Measurements from ENCODE around the gene THSD4.

Gene THSD4

GRCh38 chr15:71097890-71098289 lies 17.4 kb upstream of the THSD4 start:
- DNase-seq (ENCODE audit: low read depth, low spot score), result no peak

- no peak for DNase-seq (ENCODE audit: low read depth, low spot score)
Measured at GRCh38 chr15:71098920-71099319, 16.4 kb upstream of the THSD4 start.

GRCh38 chr15:71103102-71103676 lies 12.1 kb upstream of the THSD4 start:
- DNase-seq (ENCODE audit: low read depth, low spot score), result no peak

- DNase-seq (ENCODE audit: low read depth, low spot score), result no peak
Measured at GRCh38 chr15:71104636-71105035, 10.6 kb upstream of the THSD4 start.

GRCh38 chr15:71105444-71105843 lies 9.8 kb upstream of the THSD4 start:
- no peak for DNase-seq (ENCODE audit: low read depth, low spot score)

GRCh38 chr15:71106802-71107500 lies 8.3 kb upstream of the THSD4 start:
- no peak for DNase-seq (ENCODE audit: low read depth, low spot score)

GRCh38 chr15:71107501-71107815 lies 7.8 kb upstream of the THSD4 start:
- DNase-seq (ENCODE audit: low read depth, low spot score), result no peak

- no peak for DNase-seq (ENCODE audit: low read depth, low spot score)
Measured at GRCh38 chr15:71109130-71109529, 6.1 kb upstream of the THSD4 start.

- no peak for DNase-seq (ENCODE audit: low read depth, low spot score)
Measured at GRCh38 chr15:71109905-71110304, 5.4 kb upstream of the THSD4 start.

GRCh38 chr15:71110405-71111180 lies 4.7 kb upstream of the THSD4 start:
- DNase-seq (ENCODE audit: low read depth, low spot score), result no peak

- DNase-seq (ENCODE audit: low read depth, low spot score), result no peak
Measured at GRCh38 chr15:71111181-71111565, 4.1 kb upstream of the THSD4 start.

- DNase-seq (ENCODE audit: low read depth, low spot score), result no peak
Measured at GRCh38 chr15:71111950-71112349, 3.3 kb upstream of the THSD4 start.

GRCh38 chr15:71112429-71112828 lies 2.8 kb upstream of the THSD4 start:
- no peak for DNase-seq (ENCODE audit: low read depth, low spot score)

- DNase-seq (ENCODE audit: low read depth, low spot score), result no peak
Measured at GRCh38 chr15:71114066-71114680, 1.1 kb upstream of the THSD4 start.

- no peak for DNase-seq (ENCODE audit: low read depth, low spot score)
Measured at GRCh38 chr15:71115567-71116351, 488 bp downstream of the THSD4 start.

GRCh38 chr15:71116366-71116765 lies 1.1 kb downstream of the THSD4 start:
- DNase-seq (ENCODE audit: low read depth, low spot score), result no peak

GRCh38 chr15:71116942-71117341 lies 1.7 kb downstream of the THSD4 start:
- no peak for DNase-seq (ENCODE audit: low read depth, low spot score)

- DNase-seq (ENCODE audit: low read depth, low spot score), result no peak
Measured at GRCh38 chr15:71117714-71118305, 2.5 kb downstream of the THSD4 start.

- no peak for DNase-seq (ENCODE audit: low read depth, low spot score)
Measured at GRCh38 chr15:71118345-71118744, 3.1 kb downstream of the THSD4 start.

- no peak for DNase-seq (ENCODE audit: low read depth, low spot score)
Measured at GRCh38 chr15:71118881-71119632, 3.8 kb downstream of the THSD4 start.
